GM19467 (cell line): ENCODE data around the gene RNF212.
"Not testable (repeated sequence)": the region's sequence is repeated elsewhere in the genome, so short reads cannot be mapped to it uniquely, and the experiment has no call there.

Experiments
- ATAC-seq: cut with Tn5 transposase; IDR thresholded peaks from one replicate; pipeline ENCODE4 v1.9.1; 2021; ENCODE audit warnings: mild to moderate bottlenecking, moderate library complexity; ENCODE audit not compliant: unreplicated experiment

Gene RNF212

GRCh38 chr4:1069394-1069793, 44.0 kb downstream of the RNF212 start:
- ATAC-seq = no peak

GRCh38 chr4:1065732-1066131, 47.6 kb downstream of the RNF212 start:
- no peak for ATAC-seq

GRCh38 chr4:1062419-1062818, 50.9 kb downstream of the RNF212 start:
- no peak for ATAC-seq

GRCh38 chr4:1061760-1062159, 51.6 kb downstream of the RNF212 start:
- no peak for ATAC-seq

- no peak for ATAC-seq
These were observed 52.2 kb downstream of the RNF212 start for GRCh38 chr4:1061056-1061700.

- no peak for ATAC-seq
These were observed 52.7 kb downstream of the RNF212 start for GRCh38 chr4:1060621-1061020.

- no peak for ATAC-seq
These were observed 53.2 kb downstream of the RNF212 start for GRCh38 chr4:1060121-1060520.

- ATAC-seq = no peak
These were observed 54.2 kb downstream of the RNF212 start for GRCh38 chr4:1058997-1059665.

GRCh38 chr4:1058198-1058996, 55.0 kb downstream of the RNF212 start:
- no peak for ATAC-seq

GRCh38 chr4:1057403-1057745, 56.0 kb downstream of the RNF212 start:
- no peak for ATAC-seq

- ATAC-seq = no peak
These were observed 56.5 kb downstream of the RNF212 start for GRCh38 chr4:1056671-1057402.

- peak; percentile 75 for ATAC-seq
These were observed 57.4 kb downstream of the RNF212 start for GRCh38 chr4:1055721-1056590.

- ATAC-seq = not testable (repeated sequence)
These were observed 58.1 kb downstream of the RNF212 start for GRCh38 chr4:1055243-1055701.

GRCh38 chr4:1054696-1055242, 58.6 kb downstream of the RNF212 start:
- not testable (repeated sequence) for ATAC-seq

GRCh38 chr4:1053891-1054290, 59.5 kb downstream of the RNF212 start:
- not testable (repeated sequence) for ATAC-seq

- ATAC-seq = no peak
These were observed 60.2 kb downstream of the RNF212 start for GRCh38 chr4:1053080-1053661.

GRCh38 chr4:1052231-1052671, 61.1 kb downstream of the RNF212 start:
- ATAC-seq = no peak

- ATAC-seq = no peak
These were observed 61.9 kb downstream of the RNF212 start for GRCh38 chr4:1051472-1051871.

GRCh38 chr4:1050486-1051213, 62.7 kb downstream of the RNF212 start:
- no peak for ATAC-seq
